Urothelium cell line (cell line): ENCODE data around the gene AQP5.
"Not testable (repeated sequence)": the region's sequence is repeated elsewhere in the genome, so short reads cannot be mapped to it uniquely, and the experiment has no call there.

Experiments used
- DNase-seq: peaks from one replicate; pipeline ENCODE4 v3.0.0; 2011; ENCODE audit warnings: low spot score, mixed read lengths
- FAIRE-seq: peaks from 2 replicates; lab custom pipeline; 2011; peaks lifted over from hg19 to GRCh38; lab: Jason Lieb, UNC

Gene AQP5

GRCh38 chr12:49976557-49976956 is 14.9 kb downstream of the AQP5 start:
- DNase-seq (no peak), FAIRE-seq (no peak)

- DNase-seq (no peak), FAIRE-seq (no peak)
These were observed 16.5 kb downstream of the AQP5 start for GRCh38 chr12:49978125-49978524.

DNA sequence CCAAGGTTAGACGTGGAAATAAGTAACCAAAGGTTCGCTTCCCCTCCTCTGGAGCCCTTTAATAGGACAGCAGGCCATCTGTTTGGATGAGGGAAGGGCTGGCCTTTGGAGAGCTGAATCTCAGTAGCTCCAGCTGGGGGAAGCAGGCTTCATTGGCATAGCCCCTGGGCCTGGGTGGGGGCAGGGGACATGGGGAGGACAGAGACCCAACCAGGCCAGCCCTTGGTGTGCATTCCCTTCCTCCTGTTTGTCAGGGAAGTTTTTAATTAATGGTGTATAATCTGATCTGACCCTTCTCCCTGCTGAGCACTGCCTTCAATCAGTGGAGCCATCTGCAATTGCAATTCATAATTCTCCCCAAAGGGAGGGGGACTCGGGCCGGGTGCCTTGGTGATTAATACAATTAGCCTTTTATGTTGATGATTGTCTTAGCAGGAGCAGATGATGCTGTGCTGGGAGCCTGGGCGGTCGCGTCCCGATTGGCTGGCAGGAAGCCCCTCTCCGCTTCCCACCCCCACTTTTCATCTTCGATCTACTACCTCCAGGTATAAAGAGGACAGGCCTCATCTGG is 17.4 kb downstream of the AQP5 start:
- FAIRE-seq = no peak
- no peak for DNase-seq

- no peak for DNase-seq
- no peak for FAIRE-seq
These were observed 18.1 kb downstream of the AQP5 start for GRCh38 chr12:49979791-49980190.

DNA sequence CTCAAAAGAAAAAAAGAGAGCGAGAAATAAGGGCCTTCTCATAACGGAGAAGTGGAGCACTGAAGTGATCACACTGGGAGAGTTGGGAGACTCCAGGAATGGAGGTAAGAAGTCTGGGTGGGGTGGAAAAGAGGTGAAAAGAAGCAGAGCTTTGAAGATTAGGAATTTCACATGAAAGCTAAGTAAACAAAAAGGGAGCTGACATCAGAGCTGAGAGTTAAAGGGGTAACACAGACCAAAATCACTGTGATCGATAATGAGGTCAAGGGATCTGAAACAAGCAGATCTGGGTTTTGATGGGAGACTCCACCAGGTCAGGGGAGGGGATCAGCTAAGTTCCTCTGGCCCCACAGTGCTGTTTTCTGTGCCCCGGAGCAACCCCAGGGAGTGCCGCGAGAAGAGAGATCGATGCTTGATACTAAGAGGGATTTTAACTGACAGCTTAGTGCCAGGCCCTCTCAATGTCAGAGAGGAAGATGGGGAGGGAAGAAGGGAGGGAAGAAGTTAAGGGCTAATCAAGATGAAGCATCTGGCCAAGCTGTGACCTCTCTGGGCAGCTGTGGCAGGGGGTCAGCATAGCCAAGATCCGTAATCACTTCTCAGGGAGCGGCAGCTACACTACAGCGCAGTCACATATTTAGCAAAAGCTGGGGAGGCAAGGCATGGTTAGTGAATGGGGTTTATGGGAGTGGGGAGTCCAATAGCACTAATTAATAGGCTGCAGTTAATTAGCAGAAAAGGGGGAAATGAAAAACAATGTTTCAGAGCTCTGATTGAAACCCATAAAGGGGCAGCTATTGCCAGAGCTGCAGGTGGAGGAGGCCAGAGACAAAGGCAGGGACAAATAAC is 19.1 kb downstream of the AQP5 start:
- DNase-seq = no peak

GRCh38 chr12:49982246-49983087 is 20.8 kb downstream of the AQP5 start:
- DNase-seq (no peak), FAIRE-seq (no peak)

More for the DNA sequence above, 19.1 kb downstream of the AQP5 start:
- no peak for FAIRE-seq

DNA sequence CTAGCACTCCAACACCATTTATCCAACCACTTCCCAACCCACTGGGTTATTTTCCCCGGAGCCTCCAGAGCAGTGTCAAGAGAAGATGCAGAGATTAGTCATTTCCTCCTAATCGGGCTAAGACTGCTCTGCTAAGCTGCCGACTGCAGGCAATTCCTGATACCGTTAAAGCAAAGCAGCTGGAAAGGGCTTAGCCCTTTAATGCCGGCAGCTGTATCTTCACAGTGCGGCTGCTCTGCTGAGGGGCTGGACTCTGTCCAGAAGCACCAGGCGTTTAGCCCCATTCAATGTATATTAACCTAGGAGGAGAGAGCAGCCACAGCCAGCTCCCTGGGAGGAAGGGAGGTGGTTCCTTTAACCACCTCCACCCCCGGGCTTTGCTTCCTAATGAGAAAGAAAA is 22.2 kb downstream of the AQP5 start:
- no peak for FAIRE-seq
- DNase-seq = no peak

- FAIRE-seq (no peak), DNase-seq (no peak)
These were observed 23.0 kb downstream of the AQP5 start for GRCh38 chr12:49984476-49985359.

DNA sequence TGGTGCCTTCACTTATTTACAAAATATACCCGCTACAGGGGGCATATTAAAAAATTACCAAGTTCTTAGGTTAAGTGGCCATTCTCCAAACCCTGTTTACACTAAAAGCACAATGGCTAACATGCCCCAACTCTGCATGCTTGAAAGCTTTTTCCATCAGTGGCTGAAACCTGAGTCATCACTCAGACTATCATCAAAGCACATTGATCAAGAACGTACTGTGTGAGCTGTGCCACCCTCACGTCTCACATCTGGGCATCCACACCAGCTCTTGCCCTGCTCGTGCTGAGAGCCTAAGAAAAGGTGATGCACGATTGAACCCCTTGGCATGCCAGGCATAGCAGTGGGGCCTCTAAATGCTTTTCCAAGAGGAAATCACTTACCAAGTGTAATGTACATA is 24.3 kb downstream of the AQP5 start:
- DNase-seq (no peak), FAIRE-seq (no peak)

DNA sequence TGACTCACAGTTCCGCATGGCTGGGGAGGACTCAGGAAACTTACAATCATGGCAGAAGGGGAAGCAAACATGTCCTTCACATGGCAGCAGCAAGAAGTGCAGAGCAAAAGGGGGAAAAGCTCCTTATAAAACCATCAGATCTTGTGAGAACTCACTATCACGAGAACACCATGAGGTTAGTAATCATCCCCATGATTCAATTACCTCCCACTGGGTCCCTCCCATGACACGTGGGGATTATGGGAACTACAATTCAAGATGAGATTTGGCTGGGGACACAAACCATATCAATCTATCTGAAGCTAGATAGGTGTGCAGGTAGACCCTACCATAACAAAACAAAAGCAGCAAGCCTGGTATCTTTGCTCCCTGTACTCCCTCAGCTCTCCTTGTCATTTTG is 24.8 kb downstream of the AQP5 start:
- not testable (repeated sequence) for DNase-seq, FAIRE-seq

GRCh38 chr12:49987625-49988303 is 26.1 kb downstream of the AQP5 start:
- DNase-seq = no peak
- no peak for FAIRE-seq

DNA sequence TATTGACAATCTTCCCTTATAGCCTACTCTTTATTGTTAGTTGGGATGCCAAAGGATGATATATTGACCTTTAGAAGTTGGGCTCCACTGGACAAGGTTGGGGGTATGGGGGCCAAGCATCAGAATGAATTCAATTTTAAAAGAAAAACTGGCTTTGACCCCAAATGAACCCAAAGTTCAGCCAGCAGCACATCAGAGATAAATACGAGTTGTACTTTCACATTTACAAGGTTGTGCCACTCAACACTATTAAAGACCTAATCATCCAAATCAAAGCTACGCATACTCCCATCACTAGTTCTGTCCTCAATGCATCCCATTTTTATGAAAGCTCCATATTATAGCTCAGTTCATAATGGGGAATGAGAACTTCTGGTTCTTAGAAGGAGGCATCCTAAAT is 27.7 kb downstream of the AQP5 start:
- FAIRE-seq, DNase-seq: not testable (repeated sequence)

DNA sequence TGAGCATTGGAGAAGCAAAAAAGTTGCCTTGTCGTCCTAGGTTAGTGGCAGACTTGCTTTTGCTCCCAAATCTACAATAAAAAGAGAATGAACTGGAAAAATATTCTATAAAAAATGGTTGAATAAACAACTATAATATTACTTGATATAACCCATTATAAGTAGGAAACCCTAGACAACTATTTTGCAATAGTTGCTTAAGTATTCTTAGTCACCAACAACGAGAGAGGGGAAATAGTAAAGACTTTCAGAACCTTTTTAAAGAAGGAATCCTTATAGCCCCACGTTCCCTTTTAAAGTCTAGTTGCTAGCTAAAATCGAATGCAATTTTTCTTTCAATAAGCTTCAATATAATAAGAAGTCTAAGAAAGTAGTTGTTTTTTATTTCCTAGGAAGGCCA is 28.6 kb downstream of the AQP5 start:
- DNase-seq (no peak), FAIRE-seq (no peak)

GRCh38 chr12:49998453-49998852 is 36.8 kb downstream of the AQP5 start:
- FAIRE-seq (no peak), DNase-seq (no peak)

GRCh38 chr12:50003595-50003994 is 41.9 kb downstream of the AQP5 start:
- DNase-seq (no peak), FAIRE-seq (no peak)

DNA sequence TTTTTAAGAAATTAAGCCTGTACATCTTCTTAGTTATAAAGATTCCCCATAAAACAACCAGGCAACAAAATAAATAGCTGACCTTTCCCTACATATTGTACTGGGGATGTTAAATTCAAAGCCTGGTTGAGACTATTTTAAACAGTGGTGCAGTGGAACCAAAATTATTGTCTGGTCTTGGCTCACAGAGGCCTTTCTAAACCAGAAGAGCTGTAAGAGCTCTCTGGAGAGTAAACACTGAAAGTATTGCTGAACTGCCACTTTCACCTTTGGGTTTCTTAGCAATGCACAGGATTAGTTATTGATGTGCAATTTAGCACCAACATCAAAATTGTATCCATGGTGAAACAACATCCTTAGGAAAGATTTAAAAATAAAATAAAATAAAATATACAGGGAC is 43.0 kb downstream of the AQP5 start:
- no peak for DNase-seq
- FAIRE-seq = no peak

GRCh38 chr12:50005175-50005574 is 43.5 kb downstream of the AQP5 start:
- FAIRE-seq (no peak), DNase-seq (no peak)

DNA sequence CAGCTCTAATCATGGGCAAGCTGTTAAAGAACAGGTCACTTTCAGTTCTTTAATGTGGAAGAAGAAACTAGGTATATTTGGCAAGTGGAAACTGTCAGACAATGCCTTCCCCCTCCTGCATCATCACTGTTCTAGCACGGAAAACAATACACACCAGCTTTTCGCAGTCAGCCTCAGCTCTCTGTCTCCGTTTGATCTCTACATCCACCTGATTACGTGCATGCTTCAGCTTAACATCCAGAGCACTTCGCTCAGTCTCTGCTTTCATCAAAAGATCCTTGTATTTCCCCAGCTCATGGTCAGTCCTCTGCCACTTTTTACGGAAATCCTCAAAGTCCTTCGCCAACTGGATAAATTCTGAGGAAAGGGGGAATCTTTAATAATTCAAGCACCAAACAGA is 44.6 kb downstream of the AQP5 start:
- DNase-seq (no peak), FAIRE-seq (no peak)

DNA sequence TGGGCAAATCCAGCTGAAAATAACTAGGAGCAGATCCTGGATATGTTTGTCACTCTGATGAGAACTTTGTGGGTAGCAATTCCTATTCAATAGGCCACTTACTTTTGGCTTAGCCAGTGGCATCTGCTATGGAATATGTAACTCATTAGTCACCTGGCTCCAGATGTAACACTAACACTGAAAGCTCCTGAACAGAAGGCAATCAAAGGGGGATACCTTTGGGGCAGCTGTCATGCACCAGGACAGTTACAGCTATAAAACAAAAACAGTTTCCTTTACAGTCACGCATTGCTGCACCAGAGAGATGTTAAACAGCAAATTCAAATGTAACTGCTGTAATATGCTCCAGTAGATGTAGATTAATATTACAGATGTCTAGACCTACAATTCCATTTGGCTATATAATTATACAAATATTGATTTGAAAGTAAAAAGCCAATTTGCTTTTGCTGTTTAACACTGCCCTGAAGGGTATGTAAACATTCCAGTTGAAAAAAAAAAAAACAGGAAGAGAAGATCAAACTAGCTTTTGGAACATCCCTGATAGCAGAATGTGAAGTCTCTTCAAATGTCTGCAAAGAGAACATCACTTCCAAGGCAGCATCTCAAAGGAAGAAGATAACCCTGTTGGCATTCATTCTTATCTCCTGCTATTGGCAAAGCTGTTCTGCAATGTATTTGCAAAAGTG is 45.2 kb downstream of the AQP5 start:
- no peak for DNase-seq
- no peak for FAIRE-seq
